ENCODE data around the gene PLCG1.
"Not testable (repeated sequence)": the region's sequence is repeated elsewhere in the genome, so short reads cannot be mapped to it uniquely, and the experiment has no call there.

GRCh38 chr20:41118159-41118558 lies 19.2 kb upstream of the PLCG1 start:
- not testable (repeated sequence) for TF ChIP-seq POLR2A (IDR thresholded peaks at IDR 0.05)
- TF ChIP-seq CTCF (IDR thresholded peaks at IDR 0.05): peak in 1 of 6 experiments; percentile 7
